Tibial nerve (tissue), 4 donors: ENCODE data around the gene PCSK2.

Experiments
- CTCF ChIP-seq, 5 experiments: fragments of 200-600 bp in 3 of 5; fragments of 450-650 bp in 2 of 5; sonication (generic) in 3 of 5; IDR thresholded peaks; one replicate each; pipeline ENCODE4 v1.5.1; 2016 to 2019; ENCODE audit warnings: antibody characterized with exemption in 5 of 5, mild to moderate bottlenecking in 3 of 5, moderate library complexity in 2 of 5
- EP300 ChIP-seq, 2 donors: sonication (generic); formaldehyde crosslinking; IDR thresholded peaks; one replicate each; pipeline ENCODE4 v1.6.1; 2017; ENCODE audit warnings: antibody characterized with exemption in 2 of 2, mild to moderate bottlenecking in 1 of 2

DNA sequence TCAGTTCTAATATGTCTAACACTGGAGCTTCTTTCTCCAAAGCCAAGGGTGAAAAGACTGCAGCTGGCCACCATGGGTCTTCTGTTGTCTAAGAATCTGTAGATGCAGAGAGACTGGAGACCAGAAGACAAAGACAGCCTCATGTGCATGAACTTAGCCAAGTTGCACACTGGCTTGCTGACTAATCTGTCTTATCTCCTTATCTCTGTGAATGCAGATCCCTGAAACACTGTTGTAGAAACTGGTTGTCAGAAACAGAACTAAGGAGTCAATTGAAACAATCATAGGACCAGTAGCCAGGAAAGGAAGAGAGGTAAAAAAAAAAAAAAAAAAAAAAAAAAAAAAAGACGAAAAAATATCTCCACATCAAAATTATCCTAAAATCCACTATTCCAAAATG lies 194.7 kb downstream of the PCSK2 start:
- TF ChIP-seq CTCF (IDR thresholded peaks at IDR 0.05): no peak
- no peak for TF ChIP-seq EP300 (IDR thresholded peaks at IDR 0.05)
